ENCODE measurements around the gene LUZP1.

- TF ChIP-seq EP300 (IDR thresholded peaks at IDR 0.05; ENCODE audit: low read depth) (no peak), POLR2AphosphoS5 (IDR thresholded peaks at IDR 0.05) (no peak), POLR2A (IDR thresholded peaks at IDR 0.05) (no peak), CTCF (IDR thresholded peaks at IDR 0.05) (no peak)
Measured at GRCh38 chr1:23125489-23125888, 43.2 kb downstream of the LUZP1 start.

All from transverse colon (tissue), 4 donors.